Activated CD8-positive, alpha-beta memory T cell treated with anti-CD3 and anti-CD28 coated beads for 36 hours (primary cell): ENCODE results near the gene CST7. TPM values are rescaled to one million over a fixed set of nuclear protein-coding genes. Genes with fewer than 3 reads are reported as not detected.
"Not testable (repeated sequence)": the region's sequence is repeated elsewhere in the genome, so short reads cannot be mapped to it uniquely, and the experiment has no call there.

Source experiments
- CTCF ChIA-PET: fragments of 350-600 bp; sonication (Branson Sonifier 250); formaldehyde crosslinking; loops from one replicate; lab custom pipeline; 2021; ENCODE audit warnings: antibody characterized with exemption; lab: Charles Lee
- POLR2A ChIA-PET: fragments of 350-600 bp; sonication (Branson Sonifier 250); formaldehyde crosslinking; loops from one replicate; lab custom pipeline; 2021; ENCODE audit warnings: antibody characterized with exemption; lab: Charles Lee
- total RNA-seq, 2 experiments: library from RNA; stranded (reverse); gene quantifications; one replicate each; pipeline ENCODE4 v1.2.3, GENCODE V29; 2021

CST7 gene
- total RNA-seq, 2 experiments from 2014 or later, result 163 to 170 TPM

GRCh38 chr20:24943731-24944130, 5.3 kb upstream of the CST7 start:
- CTCF ChIA-PET, result no interaction called here
- POLR2A ChIA-PET, result no interaction called here

GRCh38 chr20:24946376-24946775, 2.7 kb upstream of the CST7 start:
- POLR2A ChIA-PET, CTCF ChIA-PET: not testable (repeated sequence)

GRCh38 chr20:24948396-24948938, 602 bp upstream of the CST7 start:
- CTCF ChIA-PET, result interaction anchor here (1.3 to 1.9 kb wide), 2 partner anchors 14 to 18 kb away, joined by 3 to 7 read pairs; no protein-coding TSS in a partner anchor
- POLR2A ChIA-PET, result interaction anchor here (2.2 to 3.9 kb wide), 3 partner anchors 13 to 40 kb away, joined by 9 to 23 read pairs (median 11); no protein-coding TSS in a partner anchor

GRCh38 chr20:24949756-24950127, 673 bp downstream of the CST7 start:
- ChIA-PET POLR2A (interaction anchor here (1.1 to 3.9 kb wide), 4 partner anchors 11 to 108 kb away, joined by 4 to 23 read pairs (median 10); partner anchors contain the start of gene ACSS1), CTCF (interaction anchor here (0.5 to 1.9 kb wide), 4 partner anchors 11 to 78 kb away, joined by 3 to 7 read pairs (median 3); no protein-coding TSS in a partner anchor)

- ChIA-PET POLR2A (interaction anchor here (1.1 to 3.9 kb wide), 4 partner anchors 11 to 107 kb away, joined by 4 to 23 read pairs (median 10); partner anchors contain the start of gene ACSS1), CTCF (interaction anchor here (0.5 to 1.6 kb wide), 4 partner anchors 10 to 246 kb away, joined by 3 read pairs; no protein-coding TSS in a partner anchor)
These were observed 1.2 kb downstream of the CST7 start for GRCh38 chr20:24950128-24950835.

GRCh38 chr20:24950836-24951525, 1.9 kb downstream of the CST7 start:
- ChIA-PET CTCF (interaction anchor here (0.9 to 4.3 kb wide), 3 partner anchors 12 to 245 kb away, joined by 3 to 16 read pairs (median 3); no protein-coding TSS in a partner anchor), POLR2A (interaction anchor here (1.1 to 3.9 kb wide), 4 partner anchors 10 to 457 kb away, joined by 3 to 23 read pairs (median 6); partner anchors contain the start of genes ACSS1 and GINS1)

GRCh38 chr20:24951536-24952083, 2.5 kb downstream of the CST7 start:
- CTCF ChIA-PET, result interaction anchor here (0.9 to 4.3 kb wide), 3 partner anchors 11 to 244 kb away, joined by 3 to 16 read pairs (median 3); no protein-coding TSS in a partner anchor
- POLR2A ChIA-PET, result interaction anchor here (1.3 to 3.9 kb wide), 3 partner anchors 9 to 456 kb away, joined by 3 to 23 read pairs (median 9); partner anchors contain the start of gene GINS1

GRCh38 chr20:24952376-24953208, 3.5 kb downstream of the CST7 start:
- ChIA-PET CTCF (interaction anchor here (0.8 to 4.3 kb wide), 3 partner anchors 18 to 42 kb away, joined by 3 to 16 read pairs (median 5); no protein-coding TSS in a partner anchor), POLR2A (interaction anchor here (1.3 to 3.9 kb wide), 3 partner anchors 8 to 455 kb away, joined by 3 to 23 read pairs (median 4); partner anchors contain the start of gene GINS1)

- POLR2A ChIA-PET, result interaction anchor here (1.6 kb wide), 1 partner anchor 17 kb away, joined by 4 read pairs; no protein-coding TSS in a partner anchor
These were observed 4.1 kb downstream of the CST7 start for GRCh38 chr20:24953209-24953575.

GRCh38 chr20:24953621-24954133, 4.6 kb downstream of the CST7 start:
- POLR2A ChIA-PET, result interaction anchor here (1.6 kb wide), 1 partner anchor 18 kb away, joined by 4 read pairs; no protein-coding TSS in a partner anchor
- CTCF ChIA-PET, result interaction anchor here (1.8 to 4.3 kb wide), 2 partner anchors 23 to 41 kb away, joined by 5 to 16 read pairs; no protein-coding TSS in a partner anchor

More at GRCh38 chr20:24953209-24953575, 4.1 kb downstream of the CST7 start:
- CTCF ChIA-PET, result interaction anchor here (1.8 to 4.3 kb wide), 2 partner anchors 22 to 41 kb away, joined by 5 to 16 read pairs; no protein-coding TSS in a partner anchor

- CTCF ChIA-PET, result interaction anchor here (0.9 to 4.3 kb wide), 3 partner anchors 23 to 40 kb away, joined by 3 to 16 read pairs (median 5); no protein-coding TSS in a partner anchor
- POLR2A ChIA-PET, result interaction anchor here (0.9 to 1.0 kb wide), 2 partner anchors 16 to 104 kb away, joined by 3 read pairs; partner anchors contain the start of gene ACSS1
These were observed 5.1 kb downstream of the CST7 start for GRCh38 chr20:24954151-24954550.

GRCh38 chr20:24954566-24954965, 5.5 kb downstream of the CST7 start:
- ChIA-PET CTCF (interaction anchor here (0.7 to 4.3 kb wide), 5 partner anchors 23 to 79 kb away, joined by 3 to 16 read pairs (median 3); no protein-coding TSS in a partner anchor), POLR2A (interaction anchor here (0.6 to 1.0 kb wide), 3 partner anchors 17 to 333 kb away, joined by 3 to 5 read pairs (median 3); partner anchors contain the start of gene ACSS1)

- ChIA-PET CTCF (interaction anchor here (0.7 to 4.3 kb wide), 4 partner anchors 24 to 78 kb away, joined by 3 to 16 read pairs (median 3); no protein-coding TSS in a partner anchor), POLR2A (interaction anchor here (0.6 to 1.2 kb wide), 8 partner anchors 17 to 928 kb away, joined by 3 to 5 read pairs (median 3); partner anchors contain the start of gene ACSS1)
These were observed 6.0 kb downstream of the CST7 start for GRCh38 chr20:24955045-24955444.

- POLR2A ChIA-PET, result interaction anchor here (0.5 to 1.2 kb wide), 2 partner anchors 24 to 320 kb away, joined by 3 read pairs; no protein-coding TSS in a partner anchor
- CTCF ChIA-PET, result interaction anchor here (1.1 kb wide), 1 partner anchor 16 kb away, joined by 3 read pairs; no protein-coding TSS in a partner anchor
These were observed 7.2 kb downstream of the CST7 start for GRCh38 chr20:24956001-24956841.

GRCh38 chr20:24957326-24958016, 8.4 kb downstream of the CST7 start:
- ChIA-PET CTCF (interaction anchor here (1.6 kb wide), 1 partner anchor 26 kb away, joined by 3 read pairs; no protein-coding TSS in a partner anchor), POLR2A (no interaction called here)
